ENCODE measurements around the gene GSTCD.

- TF ChIP-seq CTCF (conservative IDR thresholded peaks at IDR 0.05; ENCODE audit: low read length) (no peak), EZH2phosphoT487 (IDR thresholded peaks at IDR 0.05; ENCODE audit: borderline replicate concordance, low read depth, low read length) (no peak)
Observed at GRCh38 chr4:105758958-105759357, 50.4 kb downstream of the GSTCD start.

Measured in OCI-LY7 (cell line).